ENCODE measurements around the gene FHIT.

FHIT gene

GRCh38 chr3:60427109-60427508 is 824.1 kb downstream of the FHIT start:
- DNase-seq (ENCODE audit: low spot score), result no peak

- no peak for DNase-seq (ENCODE audit: low spot score)
These were observed 826.3 kb downstream of the FHIT start for GRCh38 chr3:60424942-60425341.

DNA sequence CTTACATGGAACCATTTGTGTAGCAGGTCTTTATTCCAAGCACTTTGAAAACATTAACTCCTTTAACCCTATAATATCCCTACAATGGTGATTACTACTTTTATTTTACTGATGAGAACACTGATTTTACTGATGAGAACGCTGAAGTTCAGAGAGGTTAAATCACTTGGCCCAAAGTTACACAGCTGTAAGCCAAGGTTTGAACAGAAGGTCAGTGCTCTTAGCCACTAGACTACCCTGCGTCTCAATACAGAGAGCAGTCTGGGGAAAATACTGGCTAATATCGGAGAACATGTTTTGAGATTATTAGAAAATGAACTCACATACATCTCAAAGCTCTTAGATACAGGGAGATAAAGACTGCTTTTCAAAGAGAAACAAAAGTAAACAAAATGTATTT is 827.2 kb downstream of the FHIT start:
- DNase-seq (ENCODE audit: low spot score), result no peak

GRCh38 chr3:60423556-60423955 is 827.7 kb downstream of the FHIT start:
- no peak for DNase-seq (ENCODE audit: low spot score)

GRCh38 chr3:60421749-60422446 is 829.4 kb downstream of the FHIT start:
- no peak for DNase-seq (ENCODE audit: low spot score)

- no peak for DNase-seq (ENCODE audit: low spot score)
These were observed 833.7 kb downstream of the FHIT start for GRCh38 chr3:60417576-60417975.

DNA sequence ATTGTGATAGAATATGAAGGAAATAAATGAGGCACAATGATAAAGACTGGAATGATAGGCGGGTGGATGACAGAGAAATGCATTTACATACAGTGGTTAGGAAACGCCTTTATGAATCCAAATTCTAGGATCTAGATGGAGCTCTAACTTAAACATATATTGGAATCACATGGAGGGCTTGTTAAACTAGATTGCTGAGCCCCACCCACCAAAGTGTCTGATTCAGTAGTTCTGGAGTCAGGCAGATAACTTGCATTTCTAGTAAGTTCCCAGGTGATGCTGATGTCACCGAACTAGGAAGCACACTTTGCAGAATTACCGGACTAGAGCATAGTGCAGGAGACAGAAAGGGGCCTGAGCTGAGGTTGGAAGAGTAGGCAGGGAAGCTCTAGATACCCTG is 837.2 kb downstream of the FHIT start:
- DNase-seq (ENCODE audit: low spot score), result no peak

- no peak for DNase-seq (ENCODE audit: low spot score)
These were observed 837.7 kb downstream of the FHIT start for GRCh38 chr3:60413551-60413950.

- no peak for DNase-seq (ENCODE audit: low spot score)
These were observed 847.4 kb downstream of the FHIT start for GRCh38 chr3:60403866-60404265.

- no peak for DNase-seq (ENCODE audit: low spot score)
These were observed 848.3 kb downstream of the FHIT start for GRCh38 chr3:60402931-60403330.

GRCh38 chr3:60399861-60400845 is 851.1 kb downstream of the FHIT start:
- no peak for DNase-seq (ENCODE audit: low spot score)

GRCh38 chr3:60399292-60399691 is 852.0 kb downstream of the FHIT start:
- DNase-seq (ENCODE audit: low spot score), result no peak

DNA sequence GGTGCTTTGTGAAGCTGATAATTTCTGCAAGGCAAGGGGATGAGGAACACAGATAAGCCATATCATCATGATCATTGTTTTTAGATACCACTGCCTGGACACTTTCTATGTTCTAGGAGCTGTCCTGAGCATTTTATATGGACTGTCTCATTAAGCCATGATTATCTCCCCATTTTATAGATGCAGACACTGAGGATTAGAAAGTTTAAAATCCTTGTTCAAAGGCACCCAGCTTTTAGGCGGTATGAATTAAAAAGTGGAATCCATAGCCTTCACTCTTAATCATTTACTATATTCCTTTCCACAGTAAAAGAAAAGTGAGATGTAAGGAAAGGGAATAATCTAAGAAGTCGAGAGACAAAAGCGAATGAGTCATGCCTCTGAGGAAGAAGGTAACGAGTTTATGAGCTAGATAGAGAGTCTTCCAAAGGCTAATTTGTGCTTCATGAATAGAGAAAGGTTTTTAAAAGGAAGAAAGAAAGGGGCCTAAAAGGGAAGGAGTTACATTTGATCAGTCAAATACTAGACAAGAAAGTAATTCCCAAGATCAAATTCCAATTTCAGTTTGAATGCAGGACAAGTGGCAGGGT is 856.0 kb downstream of the FHIT start:
- DNase-seq (ENCODE audit: low spot score), result no peak

GRCh38 chr3:60393946-60394345 is 857.3 kb downstream of the FHIT start:
- DNase-seq (ENCODE audit: low spot score), result no peak

DNA sequence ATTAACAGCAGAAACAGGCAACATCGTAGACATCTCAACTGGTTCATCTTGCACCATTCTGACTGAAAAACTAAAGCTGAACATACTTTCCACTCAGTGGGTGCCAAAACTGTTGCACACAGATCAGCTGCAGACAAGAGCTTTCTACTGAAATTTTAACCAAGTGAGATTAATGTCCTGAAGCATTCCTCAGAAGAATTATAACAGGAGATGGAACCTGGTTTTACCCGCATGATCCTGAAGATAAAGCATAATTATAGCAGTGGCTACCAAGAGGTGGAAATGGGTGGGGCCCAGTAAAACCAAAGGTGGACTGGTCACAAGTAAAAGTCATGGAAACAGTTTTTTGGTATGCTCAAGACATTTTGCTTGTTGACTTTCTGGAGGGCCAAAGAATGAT is 858.8 kb downstream of the FHIT start:
- DNase-seq (ENCODE audit: low spot score), result no peak

- DNase-seq (ENCODE audit: low spot score), result no peak
These were observed 860.0 kb downstream of the FHIT start for GRCh38 chr3:60391292-60391691.

GRCh38 chr3:60388731-60389130 is 862.5 kb downstream of the FHIT start:
- DNase-seq (ENCODE audit: low spot score), result no peak

- DNase-seq (ENCODE audit: low spot score), result no peak
These were observed 864.9 kb downstream of the FHIT start for GRCh38 chr3:60386306-60386705.

DNA sequence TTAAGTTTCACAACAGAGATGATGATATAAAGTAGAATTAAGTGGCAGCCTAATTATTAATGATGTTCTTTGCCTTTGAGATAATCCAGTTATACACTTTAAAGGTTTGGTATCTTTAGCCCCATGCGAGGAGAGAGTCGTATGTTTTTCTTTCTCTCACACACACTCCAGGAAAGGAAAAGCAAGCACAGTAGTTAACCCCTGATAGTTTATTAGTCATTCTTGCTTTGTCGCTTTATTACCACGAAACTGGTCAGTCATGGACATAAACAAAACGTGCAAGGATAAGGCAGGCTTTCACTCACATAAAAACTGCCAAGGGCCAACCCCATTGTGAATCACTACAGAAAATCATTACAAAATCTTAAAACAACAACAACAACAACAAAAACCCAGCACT is 866.9 kb downstream of the FHIT start:
- no peak for DNase-seq (ENCODE audit: low spot score)

DNA sequence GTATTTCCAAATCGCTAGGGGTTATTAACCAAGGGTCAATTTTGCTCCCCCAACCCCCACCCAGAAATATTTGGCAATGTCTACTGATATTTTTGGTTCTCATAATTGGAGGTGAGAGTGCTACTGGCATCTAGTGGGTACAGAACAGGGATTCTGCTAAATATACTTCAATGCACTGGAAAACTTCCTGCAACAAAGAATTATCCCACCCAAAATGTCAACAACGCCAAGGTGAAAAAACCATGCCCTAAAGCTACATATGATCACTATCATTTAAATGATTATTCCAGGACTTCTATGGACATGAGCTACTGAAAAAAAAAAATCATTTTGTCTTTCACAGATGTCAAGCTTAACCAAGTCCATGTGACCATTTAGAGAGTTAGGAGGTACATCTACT is 867.9 kb downstream of the FHIT start:
- DNase-seq (ENCODE audit: low spot score), result no peak

GRCh38 chr3:60366486-60366885 is 884.8 kb downstream of the FHIT start:
- no peak for DNase-seq (ENCODE audit: low spot score)

- no peak for DNase-seq (ENCODE audit: low spot score)
These were observed 885.9 kb downstream of the FHIT start for GRCh38 chr3:60365360-60365759.

- DNase-seq (ENCODE audit: low spot score), result no peak
These were observed 886.8 kb downstream of the FHIT start for GRCh38 chr3:60364475-60364874.
